H9 (cell line): ENCODE results near the gene SYMPK. TPM values are rescaled to one million over a fixed set of nuclear protein-coding genes. Genes with fewer than 3 reads are reported as not detected.
A peak's percentile ranks its signal among the peaks of the same experiment; 100 is the strongest.

Source experiments
- DNase-seq: peaks from one replicate; pipeline ENCODE4 v3.0.0-alpha.2; 2017
- H2AFZ ChIP-seq: one replicate; pipeline ENCODE4 v1.6.1; 2013; ENCODE audit warnings: mild to moderate bottlenecking, low read length, control low read depth, moderate library complexity
- H2AK5ac ChIP-seq: 2 replicates; pipeline ENCODE4 v1.6.1; 2013; ENCODE audit warnings: low read length, control low read depth, mixed read lengths; ENCODE audit not compliant: insufficient read length
- H2BK120ac ChIP-seq: one replicate; pipeline ENCODE4 v1.6.1; 2013; ENCODE audit warnings: low read depth, mild to moderate bottlenecking, low read length, control low read depth, inconsistent platforms; ENCODE audit not compliant: poor library complexity, severe bottlenecking
- H2BK12ac ChIP-seq: 2 replicates; pipeline ENCODE4 v1.6.1; 2013; ENCODE audit warnings: low read length, control low read depth, mixed read lengths, low read depth; ENCODE audit not compliant: insufficient read length
- H2BK15ac ChIP-seq: 2 replicates; pipeline ENCODE4 v1.6.1; 2013; ENCODE audit warnings: low read depth, low read length, control low read depth
- H2BK20ac ChIP-seq: one replicate; pipeline ENCODE4 v1.6.1; 2013; ENCODE audit warnings: low read depth, mild to moderate bottlenecking, low read length, control low read depth, inconsistent platforms; ENCODE audit not compliant: poor library complexity, severe bottlenecking
- H2BK5ac ChIP-seq: 2 replicates; pipeline ENCODE4 v1.6.1; 2013; ENCODE audit warnings: low read length, control low read depth, mixed read lengths; ENCODE audit not compliant: insufficient read length
- H3K14ac ChIP-seq: 2 replicates; pipeline ENCODE4 v1.6.1; 2013; ENCODE audit warnings: low read length, control low read depth; ENCODE audit not compliant: insufficient read depth
- H3K18ac ChIP-seq: 2 replicates; pipeline ENCODE4 v1.6.1; 2013; ENCODE audit warnings: low read depth, mild to moderate bottlenecking, mixed read lengths, low read length, control low read depth; ENCODE audit not compliant: insufficient read length
- H3K23ac ChIP-seq: 2 replicates; pipeline ENCODE4 v1.6.1; 2013; ENCODE audit warnings: low read length, control low read depth, mixed read lengths, low read depth; ENCODE audit not compliant: insufficient read length
- H3K23me2 ChIP-seq: 2 replicates; pipeline ENCODE4 v1.6.1; 2013; ENCODE audit warnings: low read depth, mild to moderate bottlenecking, mixed read lengths, low read length, control low read depth; ENCODE audit not compliant: insufficient read length, poor library complexity, severe bottlenecking
- H3K27ac ChIP-seq: 2 replicates; pipeline ENCODE4 v1.5.1; 2013; ENCODE audit warnings: low read length, control low read depth, mixed read lengths, low read depth; ENCODE audit not compliant: insufficient read length
- H3K27me3 ChIP-seq: 2 replicates; pipeline ENCODE4 v1.6.1; 2013; ENCODE audit warnings: low read length, control low read depth, inconsistent platforms; ENCODE audit not compliant: insufficient read depth
- H3K4ac ChIP-seq: 2 replicates; pipeline ENCODE4 v1.6.1; 2013; ENCODE audit warnings: low read depth, mild to moderate bottlenecking, control low read depth, inconsistent platforms, low read length, moderate library complexity
- H3K4me1 ChIP-seq: 2 replicates; pipeline ENCODE4 v1.6.1; 2013; ENCODE audit warnings: low read length, control low read depth, inconsistent platforms; ENCODE audit not compliant: insufficient read depth
- H3K4me2 ChIP-seq: 2 replicates; pipeline ENCODE4 v1.6.1; 2013; ENCODE audit warnings: low read length, control low read depth, mixed read lengths; ENCODE audit not compliant: insufficient read length, insufficient read depth
- H3K56ac ChIP-seq: 2 replicates; pipeline ENCODE4 v1.6.1; 2013; ENCODE audit warnings: low read depth, mild to moderate bottlenecking, mixed read lengths, low read length, control low read depth; ENCODE audit not compliant: insufficient read length
- H3K79me1 ChIP-seq: 2 replicates; pipeline ENCODE4 v1.6.1; 2013; ENCODE audit warnings: low read depth, mild to moderate bottlenecking, moderate library complexity, low read length, control low read depth, inconsistent platforms; ENCODE audit not compliant: insufficient read depth, poor library complexity, severe bottlenecking
- H3K79me2 ChIP-seq: 2 replicates; pipeline ENCODE4 v1.6.1; 2013; ENCODE audit warnings: low read length, control low read depth, inconsistent platforms; ENCODE audit not compliant: insufficient read depth
- H3K9ac ChIP-seq: 2 replicates; pipeline ENCODE4 v1.6.1; 2013; ENCODE audit warnings: low read length, control low read depth, mixed read lengths; ENCODE audit not compliant: insufficient read length; ENCODE audit errors: extremely low read depth
- H3K9me3 ChIP-seq: one replicate; pipeline ENCODE4 v1.6.1; 2013; ENCODE audit warnings: low read depth, low read length, inconsistent platforms; ENCODE audit not compliant: control insufficient read depth
- H3T11ph ChIP-seq: one replicate; pipeline ENCODE4 v1.6.1; 2013; ENCODE audit warnings: mild to moderate bottlenecking, low read length, control low read depth, inconsistent platforms
- H4K20me1 ChIP-seq: one replicate; pipeline ENCODE4 v1.6.1; 2013; ENCODE audit not compliant: control insufficient read depth, insufficient read length, insufficient read depth
- H4K5ac ChIP-seq: 2 replicates; pipeline ENCODE4 v1.6.1; 2013; ENCODE audit warnings: low read depth, mild to moderate bottlenecking, mixed read lengths, low read length, control low read depth; ENCODE audit not compliant: insufficient read length
- H4K8ac ChIP-seq: replicated peaks from 2 replicates; pipeline ENCODE4 v1.6.1; 2013; ENCODE audit warnings: low read length, control low read depth, mixed read lengths, low read depth; ENCODE audit not compliant: insufficient read length
- H4K91ac ChIP-seq: 2 replicates; pipeline ENCODE4 v1.6.1; 2013; ENCODE audit warnings: low read depth, mild to moderate bottlenecking, moderate library complexity, mixed read lengths, low read length, control low read depth; ENCODE audit not compliant: insufficient read length
- H3K27ac Mint-ChIP-seq, 3 experiments: 2 replicates in 2 of 3; 3 replicates in 1 of 3; pipeline ENCODE4 v1.8.0; 2020 to 2021; ENCODE audit warnings: mixed read lengths in 3 of 3, mild to moderate bottlenecking in 1 of 3, moderate library complexity in 1 of 3
- H3K27me3 Mint-ChIP-seq: 2 replicates; pipeline ENCODE4 v1.8.0; 2021; ENCODE audit warnings: low read depth, mild to moderate bottlenecking, moderate library complexity, mixed read lengths
- H3K36me3 Mint-ChIP-seq, 3 experiments: 2 replicates in 2 of 3; 3 replicates in 1 of 3; pipeline ENCODE4 v1.8.0; 2020 to 2021; ENCODE audit warnings: low read depth in 3 of 3, mixed read lengths in 3 of 3; ENCODE audit not compliant: insufficient read depth in 1 of 3
- H3K4me1 Mint-ChIP-seq, 2 experiments: 2 replicates each; pipeline ENCODE4 v1.8.0; 2020; ENCODE audit warnings: mixed read lengths in 2 of 2
- H3K4me3 Mint-ChIP-seq, 2 experiments: 2 replicates in 1 of 2; 3 replicates in 1 of 2; pipeline ENCODE4 v1.8.0; 2020 to 2021; ENCODE audit warnings: mild to moderate bottlenecking in 2 of 2, mixed read lengths in 2 of 2, moderate library complexity in 1 of 2
- H3K9me3 Mint-ChIP-seq, 2 experiments: 2 replicates in 1 of 2; 3 replicates in 1 of 2; pipeline ENCODE4 v1.8.0; 2020; ENCODE audit warnings: mild to moderate bottlenecking in 2 of 2, mixed read lengths in 2 of 2, moderate library complexity in 1 of 2
- CTCF ChIP-seq: fragments of 200-600 bp; sonication (generic); conservative IDR thresholded peaks from 3 replicates; pipeline ENCODE4 v1.8.0; 2021; ENCODE audit warnings: antibody characterized with exemption, mild to moderate bottlenecking
- WGBS: extraction: QIAGEN DNeasy Blood & Tissue Kit; methylation state at CpG from one replicate; pipeline ENCODE4 v1.1.7; 2013; ENCODE audit warnings: missing lambda C conversion rate, low lambda C conversion rate, mixed read lengths; ENCODE audit not compliant: insufficient read length; ENCODE audit errors: extremely low coverage; 5-methylcytosine and 5-hydroxymethylcytosine counted together
- total RNA-seq: library from RNA; stranded (reverse); gene quantifications from 2 replicates; pipeline ENCODE4 v1.2.1, GENCODE V29; 2021

The SYMPK gene
- total RNA-seq, 1 experiment from 2014 or later, result 104 TPM

- Histone ChIP-seq H3K14ac (no peak overlapping the region), H4K5ac (no peak overlapping the region), H3K79me2 (no peaks in the 10 kb centered on the region), H3K27me3 (no peaks in the 10 kb centered on the region), H3K4me2 (peak overlapping the region; percentile 66), H3K4ac (no peak overlapping the region), H3T11ph (no peak overlapping the region), H4K20me1 (no peaks in the 10 kb centered on the region), H3K9me3 (no peaks in the 10 kb centered on the region), H3K56ac (no peak overlapping the region), H4K91ac (no peak overlapping the region), H3K4me1 (peaks cover 2% of the 10 kb centered on the region; the same call in 1 of the 2 replicates), H3K23ac (no peak overlapping the region), H2BK120ac (no peak overlapping the region), H2BK5ac (no peak overlapping the region), H2BK20ac (no peak overlapping the region), H2BK12ac (no peak overlapping the region), H3K23me2 (peaks cover 19% of the 10 kb centered on the region), H2AK5ac (no peak overlapping the region), H3K18ac (peak overlapping the region; percentile 16), H2BK15ac (no peak overlapping the region), H3K9ac (no peak overlapping the region), H2AFZ (no peak overlapping the region), H3K79me1 (no peaks in the 10 kb centered on the region), H4K8ac (no peak overlapping the region), H3K27ac (no peak overlapping the region)
- peaks cover 36 to 45% of the 10 kb centered on the region in 2 experiments for H3K4me1 Mint-ChIP-seq
- H3K27ac Mint-ChIP-seq, result peak overlapping the region; percentile 70 to 94 (median 82)
- H3K4me3 Mint-ChIP-seq, result peak overlapping the region; percentile 70 to 79
- WGBS, result no CpG with 5 or more reads among the region's 4 CpGs
- TF ChIP-seq CTCF, result no peak
- peak; percentile 76 for DNase-seq
- no peaks in the 10 kb centered on the region for H3K9me3 Mint-ChIP-seq
- peaks cover 2 to 5% (median 4%) of the 10 kb centered on the region in 3 experiments; a peak in 3 of 7 replicates for H3K36me3 Mint-ChIP-seq
- peaks cover 4% of the 10 kb centered on the region; the same call in 1 of the 2 replicates for H3K27me3 Mint-ChIP-seq
Measured at GRCh38 chr19:45881909-45882528, 19.1 kb upstream of the SYMPK start.
